ENCODE results near the gene TMEM273. TPM values are rescaled to one million over a fixed set of nuclear protein-coding genes. Genes with fewer than 3 reads are reported as not detected.

The TMEM273 gene
- total RNA-seq, 1 experiment from 2014 or later = not detected

DNA sequence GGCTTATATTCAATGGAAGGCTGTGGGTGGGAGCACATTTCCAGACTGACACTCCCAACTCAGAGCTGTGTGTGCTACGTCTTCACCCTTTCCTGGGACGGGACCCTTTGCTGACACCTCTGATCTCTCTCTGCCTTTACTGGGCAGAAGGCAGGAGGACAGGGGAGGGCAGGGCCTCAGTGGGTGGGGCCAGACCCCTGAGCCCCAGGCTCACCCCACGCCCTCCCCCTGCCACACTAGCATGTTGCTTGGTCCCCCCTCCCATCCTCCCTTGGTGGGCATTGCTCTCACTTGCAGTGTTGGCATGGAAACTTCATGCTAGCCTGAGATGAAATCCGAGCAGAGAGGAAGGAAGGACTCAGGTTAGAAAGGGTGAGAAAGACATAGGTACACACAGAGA lies 18.4 kb downstream of the TMEM273 start:
- ChIA-PET CTCF (interaction anchor here (0.5 to 0.6 kb wide), 2 partner anchors 113 to 323 kb away, joined by 3 to 4 read pairs; no protein-coding TSS in a partner anchor), POLR2A (no interaction called here)
- intact Hi-C loops (cut with micrococcal nuclease) = no loop called here
- H3K9me3 Mint-ChIP-seq (ENCODE audit: unreplicated experiment) = no peaks in the 10 kb centered on the region
- TF ChIP-seq, protein P1, sequence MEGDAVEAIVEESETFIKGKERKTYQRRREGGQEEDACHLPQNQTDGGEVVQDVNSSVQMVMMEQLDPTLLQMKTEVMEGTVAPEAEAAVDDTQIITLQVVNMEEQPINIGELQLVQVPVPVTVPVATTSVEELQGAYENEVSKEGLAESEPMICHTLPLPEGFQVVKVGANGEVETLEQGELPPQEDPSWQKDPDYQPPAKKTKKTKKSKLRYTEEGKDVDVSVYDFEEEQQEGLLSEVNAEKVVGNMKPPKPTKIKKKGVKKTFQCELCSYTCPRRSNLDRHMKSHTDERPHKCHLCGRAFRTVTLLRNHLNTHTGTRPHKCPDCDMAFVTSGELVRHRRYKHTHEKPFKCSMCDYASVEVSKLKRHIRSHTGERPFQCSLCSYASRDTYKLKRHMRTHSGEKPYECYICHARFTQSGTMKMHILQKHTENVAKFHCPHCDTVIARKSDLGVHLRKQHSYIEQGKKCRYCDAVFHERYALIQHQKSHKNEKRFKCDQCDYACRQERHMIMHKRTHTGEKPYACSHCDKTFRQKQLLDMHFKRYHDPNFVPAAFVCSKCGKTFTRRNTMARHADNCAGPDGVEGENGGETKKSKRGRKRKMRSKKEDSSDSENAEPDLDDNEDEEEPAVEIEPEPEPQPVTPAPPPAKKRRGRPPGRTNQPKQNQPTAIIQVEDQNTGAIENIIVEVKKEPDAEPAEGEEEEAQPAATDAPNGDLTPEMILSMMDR (IDR thresholded peaks at IDR 0.05; ENCODE audit: unreplicated experiment) = no peak
- H3K4me3 Mint-ChIP-seq (ENCODE audit: unreplicated experiment) = no peak overlapping the region
- H3K27me3 Mint-ChIP-seq (ENCODE audit: insufficient read depth, unreplicated experiment) = no peaks in the 10 kb centered on the region
- H3K36me3 Mint-ChIP-seq (ENCODE audit: insufficient read depth, unreplicated experiment) = no peaks in the 10 kb centered on the region
- BruUV-seq (replicated peaks) = no TSS peak
- H3K4me1 Mint-ChIP-seq (ENCODE audit: insufficient read depth, unreplicated experiment) = no peaks in the 10 kb centered on the region
- DNase-seq (ENCODE audit: unreplicated experiment) = no peak
- no peak overlapping the region for H3K27ac Mint-ChIP-seq (ENCODE audit: low read depth, unreplicated experiment)

- intact Hi-C loops (cut with micrococcal nuclease) = no loop called here
- Mint-ChIP-seq H3K36me3 (ENCODE audit: insufficient read depth, unreplicated experiment) (no peaks in the 10 kb centered on the region), H3K4me1 (ENCODE audit: insufficient read depth, unreplicated experiment) (no peaks in the 10 kb centered on the region), H3K9me3 (ENCODE audit: unreplicated experiment) (no peaks in the 10 kb centered on the region), H3K27ac (ENCODE audit: low read depth, unreplicated experiment) (no peak overlapping the region), H3K4me3 (ENCODE audit: unreplicated experiment) (no peak overlapping the region), H3K27me3 (ENCODE audit: insufficient read depth, unreplicated experiment) (no peaks in the 10 kb centered on the region)
- ChIA-PET POLR2A (no interaction called here), CTCF (no interaction called here)
- no TSS peak for BruUV-seq (replicated peaks)
- TF ChIP-seq, protein P1 (IDR thresholded peaks at IDR 0.05; ENCODE audit: unreplicated experiment) = no peak
- DNase-seq (ENCODE audit: unreplicated experiment) = no peak
Observed at GRCh38 chr10:49168831-49169500, 19.2 kb downstream of the TMEM273 start.

DNA sequence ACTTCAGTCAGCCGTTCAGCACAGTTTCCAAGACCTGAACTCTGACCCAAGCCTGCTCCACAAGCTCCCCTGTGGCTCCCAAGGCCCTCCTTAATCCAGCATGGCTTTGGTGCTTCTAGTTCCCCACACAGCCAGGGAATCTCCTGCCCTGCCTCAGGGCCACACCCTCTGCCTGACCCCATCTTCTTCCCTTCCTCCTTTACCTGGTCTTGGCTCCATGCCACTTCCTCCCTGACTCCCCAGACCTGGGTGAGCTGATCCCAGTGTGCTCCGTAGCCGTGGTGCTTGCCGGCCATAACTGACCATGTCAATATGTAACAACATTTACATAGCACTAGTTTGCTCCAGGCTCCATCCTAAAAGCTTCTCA lies 20.0 kb downstream of the TMEM273 start:
- CTCF ChIA-PET = interaction anchor here (0.6 to 1.8 kb wide), 6 partner anchors 8 to 378 kb away, joined by 3 to 6 read pairs (median 3); no protein-coding TSS in a partner anchor
- intact Hi-C loops (cut with micrococcal nuclease) = no loop called here
- Mint-ChIP-seq H3K4me3 (ENCODE audit: unreplicated experiment) (no peak overlapping the region), H3K4me1 (ENCODE audit: insufficient read depth, unreplicated experiment) (no peaks in the 10 kb centered on the region), H3K27ac (ENCODE audit: low read depth, unreplicated experiment) (no peak overlapping the region), H3K9me3 (ENCODE audit: unreplicated experiment) (no peaks in the 10 kb centered on the region), H3K36me3 (ENCODE audit: insufficient read depth, unreplicated experiment) (no peaks in the 10 kb centered on the region), H3K27me3 (ENCODE audit: insufficient read depth, unreplicated experiment) (no peaks in the 10 kb centered on the region)
- TF ChIP-seq, protein P1 (IDR thresholded peaks at IDR 0.05; ENCODE audit: unreplicated experiment) = no peak
- POLR2A ChIA-PET = interaction anchor here (0.6 kb wide), 1 partner anchor 21 kb away, joined by 3 read pairs; no protein-coding TSS in a partner anchor
- BruUV-seq (replicated peaks) = no TSS peak
- no peak for DNase-seq (ENCODE audit: unreplicated experiment)

DNA sequence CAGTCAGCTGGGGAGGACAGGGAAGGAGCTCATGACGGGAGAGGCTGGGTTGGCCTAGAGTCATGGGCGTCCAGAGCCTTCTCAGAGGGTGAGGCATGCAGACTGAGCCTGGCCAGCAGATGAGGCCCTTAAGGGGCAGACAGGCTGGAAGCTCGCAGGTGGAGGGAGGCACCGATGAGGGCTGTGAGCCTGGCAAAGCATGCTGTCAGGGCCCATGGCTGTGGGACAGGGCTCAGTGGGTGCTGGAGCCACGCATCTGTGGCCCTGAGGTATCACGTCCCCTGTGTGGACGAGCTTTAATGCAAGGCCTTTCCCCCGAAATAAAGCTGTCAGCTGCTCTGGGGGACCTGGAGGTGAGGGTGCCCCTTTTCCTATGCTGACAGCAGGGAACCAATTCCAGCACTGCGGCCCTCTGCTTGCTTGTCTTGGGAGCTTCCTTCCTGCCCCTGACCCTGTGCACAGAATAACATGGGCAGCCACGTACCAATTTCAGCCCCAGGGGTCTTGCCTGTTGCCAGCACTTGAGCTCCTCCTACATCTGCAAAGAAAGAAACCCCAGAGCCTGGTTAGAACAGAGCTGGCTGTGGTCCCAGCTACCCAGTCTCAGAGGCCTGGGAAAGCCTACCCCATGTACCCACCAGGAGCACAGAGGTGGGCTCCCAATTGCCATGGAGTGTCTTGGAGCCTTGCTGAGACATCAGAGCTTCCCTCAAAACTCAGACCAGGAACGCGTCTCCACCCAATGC lies 20.6 kb downstream of the TMEM273 start:
- Mint-ChIP-seq H3K9me3 (ENCODE audit: unreplicated experiment) (no peaks in the 10 kb centered on the region), H3K4me3 (ENCODE audit: unreplicated experiment) (no peak overlapping the region), H3K27me3 (ENCODE audit: insufficient read depth, unreplicated experiment) (peaks cover 3% of the 10 kb centered on the region), H3K27ac (ENCODE audit: low read depth, unreplicated experiment) (no peak overlapping the region), H3K36me3 (ENCODE audit: insufficient read depth, unreplicated experiment) (no peaks in the 10 kb centered on the region), H3K4me1 (ENCODE audit: insufficient read depth, unreplicated experiment) (no peaks in the 10 kb centered on the region)
- no TSS peak for BruUV-seq (replicated peaks)
- POLR2A ChIA-PET = interaction anchor here (0.6 kb wide), 2 partner anchors 20 to 453 kb away, joined by 3 read pairs; no protein-coding TSS in a partner anchor
- DNase-seq (ENCODE audit: unreplicated experiment) = no peak
- CTCF ChIA-PET = interaction anchor here (0.6 to 1.8 kb wide), 7 partner anchors 8 to 377 kb away, joined by 3 to 6 read pairs (median 3); no protein-coding TSS in a partner anchor
- TF ChIP-seq, protein P1 (IDR thresholded peaks at IDR 0.05; ENCODE audit: unreplicated experiment) = no peak
- intact Hi-C loops (cut with micrococcal nuclease) = no loop called here

Measured in MCF 10A (cell line).